Measurements from ENCODE around the gene SYF2. TPM values are rescaled to one million over a fixed set of nuclear protein-coding genes. Genes with fewer than 3 reads are reported as not detected.

The SYF2 gene
- total and polyA plus RNA-seq, 2 of the 13 experiments (the other 11 are each of a cell fraction or from before 2014, with no cell fraction given) = 17.8 to 34.1 TPM

- TF ChIP-seq MED8 (CRISPR knock-in tag; IDR thresholded peaks at IDR 0.05; ENCODE audit: insufficient replicate concordance) (no peak), HNRNPK (IDR thresholded peaks at IDR 0.05; ENCODE audit: low read depth, low read length, poor library complexity, severe bottlenecking) (no peak), BRD4 (CRISPR knock-in tag; IDR thresholded peaks at IDR 0.05) (no peak), BHLHE40 (IDR thresholded peaks at IDR 0.05; ENCODE audit: low read length) (no peak), XRCC5 (optimal IDR thresholded peaks at IDR 0.05; ENCODE audit: low read length) (no peak), HDAC1 (CRISPR knock-in tag; IDR thresholded peaks at IDR 0.05) (0 out of 2 replicates have a peak, but pooled peaks have one; percentile 13), CENPBD1 (CRISPR knock-in tag; IDR thresholded peaks at IDR 0.05; ENCODE audit: borderline replicate concordance, low read depth) (no peak), PPARG (CRISPR knock-in tag; conservative IDR thresholded peaks at IDR 0.05) (no peak), ZNF747 (CRISPR knock-in tag; IDR thresholded peaks at IDR 0.05; ENCODE audit: borderline replicate concordance) (0 out of 2 replicates have a peak, but pooled peaks have one; percentile 2), CC2D1A (CRISPR knock-in tag; IDR thresholded peaks at IDR 0.05) (no peak), TEAD3 (CRISPR knock-in tag; optimal IDR thresholded peaks at IDR 0.05; ENCODE audit: borderline replicate concordance) (no peak), ZBTB20 (CRISPR knock-in tag; IDR thresholded peaks at IDR 0.05; ENCODE audit: borderline replicate concordance, low read depth) (no peak), ZNF709 (CRISPR knock-in tag; IDR thresholded peaks at IDR 0.05) (0 out of 2 replicates have a peak, but pooled peaks have one; percentile 1), ZBTB43 (CRISPR knock-in tag; conservative IDR thresholded peaks at IDR 0.05) (no peak), KDM4B (CRISPR knock-in tag; IDR thresholded peaks at IDR 0.05) (no peak), CSRNP1 (CRISPR knock-in tag; IDR thresholded peaks at IDR 0.05) (no peak), SRY (CRISPR knock-in tag; IDR thresholded peaks at IDR 0.05) (0 out of 2 replicates have a peak, but pooled peaks have one; percentile 63), RARG (CRISPR knock-in tag; IDR thresholded peaks at IDR 0.05; ENCODE audit: low read depth) (no peak), ZNF687 (CRISPR knock-in tag; IDR thresholded peaks at IDR 0.05) (no peak), TAF1 (CRISPR knock-in tag; IDR thresholded peaks at IDR 0.05) (no peak), SATB2 (CRISPR knock-in tag; IDR thresholded peaks at IDR 0.05) (no peak), U2AF2 (IDR thresholded peaks at IDR 0.05; ENCODE audit: low read depth, low read length) (no peak), ZNF879 (CRISPR knock-in tag; IDR thresholded peaks at IDR 0.05) (no peak)
These were observed 13.7 kb upstream of the SYF2 start (continued) for GRCh38 chr1:25245809-25246599.

All from HepG2 (cell line).